ENCODE measurements around the gene LGALS7B. TPM values are rescaled to one million over a fixed set of nuclear protein-coding genes. Genes with fewer than 3 reads are reported as not detected.

LGALS7B gene
- total RNA-seq, 1 donor from 2014 or later: not detected

- Mint-ChIP-seq H3K4me3 (ENCODE audit: unreplicated experiment) (no peak overlapping the region), H3K9me3 (ENCODE audit: unreplicated experiment) (no peaks in the 10 kb centered on the region), H3K27ac (ENCODE audit: unreplicated experiment) (no peak overlapping the region), H3K4me1 (ENCODE audit: unreplicated experiment) (no peaks in the 10 kb centered on the region), H3K36me3 (ENCODE audit: unreplicated experiment) (peaks cover 65% of the 10 kb centered on the region), H3K27me3 (ENCODE audit: unreplicated experiment) (no peaks in the 10 kb centered on the region)
- no peak for TF ChIP-seq CTCF (IDR thresholded peaks at IDR 0.05)
- DNase-seq (ENCODE audit: extremely low spot score, unreplicated experiment): no peak
These were observed 50.2 kb downstream of the LGALS7B start for GRCh38 chr19:38838986-38839761.

DNA sequence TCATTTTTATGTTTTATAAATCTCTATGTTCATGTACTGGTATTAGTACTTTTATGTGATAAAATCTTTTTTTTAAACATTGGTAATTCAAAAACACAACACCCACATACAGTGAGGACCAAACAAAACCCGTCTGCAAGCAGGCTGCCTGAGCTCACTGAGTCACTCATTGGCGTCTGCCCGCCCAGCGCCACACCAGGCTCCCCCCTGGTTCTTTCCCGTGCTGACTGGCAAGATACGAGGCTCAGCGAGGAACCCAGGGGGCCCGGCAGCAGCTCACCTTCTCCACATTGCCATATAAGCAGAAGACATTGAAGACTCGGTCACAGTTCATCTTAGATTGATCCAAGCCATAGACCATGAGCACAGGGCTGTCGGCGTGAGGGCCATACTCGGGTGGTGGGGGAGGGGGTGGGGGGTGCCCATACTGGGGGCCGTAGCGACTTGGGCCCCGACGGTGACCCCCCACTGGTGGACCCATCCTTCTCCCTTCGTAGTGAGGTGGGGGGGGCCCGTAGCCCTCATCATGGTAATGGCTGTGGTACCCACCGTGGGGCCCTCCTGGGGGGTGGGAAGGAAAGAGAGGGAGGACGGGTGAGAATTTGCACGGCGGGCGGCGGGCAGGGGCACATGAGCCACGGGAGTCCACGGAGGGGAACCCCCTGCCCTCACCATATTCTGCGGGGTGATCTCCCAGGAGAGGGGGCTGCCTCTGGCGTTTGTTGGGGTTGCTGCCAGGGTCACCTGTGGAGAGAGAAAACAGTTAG, 51.0 kb downstream of the LGALS7B start:
- no peaks in the 10 kb centered on the region for H3K27me3 Mint-ChIP-seq (ENCODE audit: unreplicated experiment)
- H3K9me3 Mint-ChIP-seq (ENCODE audit: unreplicated experiment): no peaks in the 10 kb centered on the region
- no peak overlapping the region for H3K4me3 Mint-ChIP-seq (ENCODE audit: unreplicated experiment)
- H3K27ac Mint-ChIP-seq (ENCODE audit: unreplicated experiment): no peak overlapping the region
- no peak for DNase-seq (ENCODE audit: extremely low spot score, unreplicated experiment)
- peaks cover 70% of the 10 kb centered on the region for H3K36me3 Mint-ChIP-seq (ENCODE audit: unreplicated experiment)
- no peaks in the 10 kb centered on the region for H3K4me1 Mint-ChIP-seq (ENCODE audit: unreplicated experiment)
- TF ChIP-seq CTCF (IDR thresholded peaks at IDR 0.05): no peak

DNA sequence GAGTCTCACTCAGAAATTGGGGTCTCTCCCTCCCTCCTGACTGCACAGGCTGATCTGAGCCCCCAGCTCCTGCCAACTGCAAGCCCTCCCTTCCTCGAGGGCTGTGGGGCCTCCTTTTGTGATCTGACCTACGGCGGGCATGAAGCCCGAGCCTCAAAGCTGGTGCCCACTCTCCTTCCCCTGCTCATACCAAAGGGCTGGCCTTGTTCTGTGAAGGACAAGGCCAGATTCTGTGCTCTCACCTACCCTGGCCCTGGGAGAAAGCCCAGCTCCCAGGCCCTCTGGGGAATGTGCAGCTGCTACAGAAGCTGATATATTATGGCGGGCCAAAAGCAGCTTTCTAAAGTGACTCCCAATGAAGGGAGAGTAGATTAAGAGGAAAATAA, 51.6 kb downstream of the LGALS7B start:
- Mint-ChIP-seq H3K27ac (ENCODE audit: unreplicated experiment) (no peak overlapping the region), H3K4me3 (ENCODE audit: unreplicated experiment) (no peak overlapping the region), H3K36me3 (ENCODE audit: unreplicated experiment) (peaks cover 75% of the 10 kb centered on the region), H3K27me3 (ENCODE audit: unreplicated experiment) (no peaks in the 10 kb centered on the region), H3K4me1 (ENCODE audit: unreplicated experiment) (peaks cover 3% of the 10 kb centered on the region), H3K9me3 (ENCODE audit: unreplicated experiment) (no peaks in the 10 kb centered on the region)
- TF ChIP-seq CTCF (IDR thresholded peaks at IDR 0.05): no peak
- no peak for DNase-seq (ENCODE audit: extremely low spot score, unreplicated experiment)

Other genes with a start within 250 kb of the LGALS7B start
- 2.1 and 3.1 TPM in 2 replicates for gene MAP4K1, start 171.2 kb upstream of the LGALS7B start, total RNA-seq
- gene EIF3K, start 170.0 kb upstream of the LGALS7B start, total RNA-seq: 258 and 262 TPM in 2 replicates
- 525 and 560 TPM in 2 replicates for gene ACTN4, start 141.6 kb upstream of the LGALS7B start, total RNA-seq
- not detected in 2 replicates for gene CAPN12, start 44.7 kb upstream of the LGALS7B start, total RNA-seq
- not detected in 2 replicates for gene LGALS7, start 15.7 kb upstream of the LGALS7B start, total RNA-seq
- gene LGALS4, start 23.7 kb downstream of the LGALS7B start, total RNA-seq: 0.31 TPM in 1 of 2 replicates, not detected in the other
- gene ECH1, start 42.6 kb downstream of the LGALS7B start, total RNA-seq: 83.6 and 99.1 TPM in 2 replicates
- gene HNRNPL, start 60.8 kb downstream of the LGALS7B start, total RNA-seq: 262 and 277 TPM in 2 replicates
- 0.55 TPM in 1 of 2 replicates, not detected in the other for gene RINL, start 89.1 kb downstream of the LGALS7B start, total RNA-seq
- gene SIRT2, start 110.4 kb downstream of the LGALS7B start, total RNA-seq: 70.2 and 72.4 TPM in 2 replicates
- 18.0 and 18.7 TPM in 2 replicates for gene NFKBIB, start 110.8 kb downstream of the LGALS7B start, total RNA-seq
- 0.43 TPM in 1 of 2 replicates, not detected in the other for gene CCER2, start 123.0 kb downstream of the LGALS7B start, total RNA-seq
- gene SARS2, start 141.6 kb downstream of the LGALS7B start, total RNA-seq: 25.0 and 26.7 TPM in 2 replicates
- gene MRPS12, start 141.7 kb downstream of the LGALS7B start, total RNA-seq: 29.3 and 30.7 TPM in 2 replicates
- gene FBXO17, start 186.5 kb downstream of the LGALS7B start, total RNA-seq: 41.3 and 44.9 TPM in 2 replicates
- 4.4 and 6.0 TPM in 2 replicates for gene FBXO27, start 243.3 kb downstream of the LGALS7B start, total RNA-seq

Data from osteocyte (in vitro differentiated cells).